H1 (cell line): Measurements from ENCODE around the gene STX11.

Experiments
- CREB1 ChIP-seq: IDR thresholded peaks from 2 replicates; pipeline ENCODE4 v1.6.1; 2012; ENCODE audit warnings: inconsistent platforms
- CTCF ChIP-seq, 3 experiments: IDR thresholded peaks; 1 replicate in 2 of 3; 2 replicates in 1 of 3; pipeline versions ENCODE4 v1.5.1 to v1.6.1; 2011; ENCODE audit warnings: low read length in 3 of 3, mild to moderate bottlenecking in 3 of 3, inconsistent platforms in 2 of 3, low read depth in 1 of 3, moderate library complexity in 1 of 3; ENCODE audit not compliant: insufficient read depth in 1 of 3; ENCODE audit errors: control extremely low read depth in 1 of 3
- EZH2 ChIP-seq: fragments of 200-600 bp; sonication (generic); IDR thresholded peaks from 2 replicates; pipeline ENCODE4 v1.7.1; 2012; ENCODE audit warnings: low read depth, mild to moderate bottlenecking, moderate library complexity, low read length, inconsistent platforms; ENCODE audit not compliant: severe bottlenecking
- POLR2A ChIP-seq, 2 experiments: IDR thresholded peaks; 1 replicate in 1 of 2; 2 replicates in 1 of 2; pipeline ENCODE4 v1.6.1; 2011; ENCODE audit warnings: low read depth in 2 of 2, low read length in 2 of 2, mild to moderate bottlenecking in 2 of 2; ENCODE audit errors: control extremely low read depth in 1 of 2
- POLR2AphosphoS5 ChIP-seq: IDR thresholded peaks from 2 replicates; pipeline ENCODE4 v1.6.1; 2011; ENCODE audit warnings: low read depth, low read length
- SP1 ChIP-seq: IDR thresholded peaks from 2 replicates; pipeline ENCODE4 v1.6.1; 2011; ENCODE audit warnings: low read depth, low read length
- SP2 ChIP-seq: IDR thresholded peaks from 2 replicates; pipeline ENCODE4 v1.6.1; 2012; ENCODE audit warnings: mild to moderate bottlenecking, low read length, inconsistent platforms
- YY1 ChIP-seq: IDR thresholded peaks from 2 replicates; pipeline ENCODE4 v1.6.1; 2011; ENCODE audit warnings: low read depth, mild to moderate bottlenecking, low read length

GRCh38 chr6:144195671-144196270, 45.5 kb downstream of the STX11 start:
- TF ChIP-seq POLR2A (IDR thresholded peaks at IDR 0.05; ENCODE audit: control extremely low read depth in 1 of 2, low read depth in 2 of 2, low read length in 2 of 2) = no peak
- TF ChIP-seq POLR2AphosphoS5 = no peak
- TF ChIP-seq CTCF (IDR thresholded peaks at IDR 0.05; ENCODE audit: control extremely low read depth in 1 of 3, insufficient read depth in 1 of 3, low read depth in 1 of 3, low read length in 3 of 3) = no peak
- no peak for TF ChIP-seq EZH2
- TF ChIP-seq CREB1 = no peak
- no peak for TF ChIP-seq SP1
- no peak for TF ChIP-seq SP2
- no peak for TF ChIP-seq YY1
